ENCODE measurements around the gene CS.
"Not testable (repeated sequence)": the region's sequence is repeated elsewhere in the genome, so short reads cannot be mapped to it uniquely, and the experiment has no call there.

The CS gene

DNA sequence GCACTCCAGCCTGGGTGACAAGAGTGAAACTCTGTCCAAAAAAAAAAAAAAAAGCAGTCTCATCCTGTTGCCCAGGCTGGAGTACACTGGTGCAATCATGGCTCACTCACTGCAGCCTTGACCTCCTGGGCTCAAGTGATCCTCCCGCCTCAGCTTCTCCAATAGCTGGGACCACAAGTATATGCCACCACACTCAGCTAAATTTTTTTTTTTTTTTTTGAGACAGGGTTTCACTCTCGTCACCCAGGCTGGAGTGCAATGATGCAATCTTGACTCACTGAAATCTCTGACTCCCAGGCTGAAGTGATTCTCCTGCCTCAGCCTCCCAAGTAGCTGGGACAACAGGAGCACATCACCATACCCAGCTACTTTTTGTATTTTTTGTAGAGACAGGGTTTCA, 20.9 kb upstream of the CS start:
- DNase-seq (ENCODE audit: low read depth in 2 of 2), result no peak

- DNase-seq (ENCODE audit: low read depth in 2 of 2), result no peak
Observed at GRCh38 chr12:56317675-56318074, 17.5 kb upstream of the CS start.

GRCh38 chr12:56315622-56316473, 15.7 kb upstream of the CS start, which contains the start of gene CNPY2:
CNPY2 (minus strand) TSS chr12:56315988; CDS start chr12:56315217, 771 bp downstream.
- DNase-seq (ENCODE audit: low read depth in 2 of 2), result peak; percentile 82 to 84

GRCh38 chr12:56315249-56315621, 15.1 kb upstream of the CS start:
- no peak for DNase-seq (ENCODE audit: low read depth in 2 of 2)

DNA sequence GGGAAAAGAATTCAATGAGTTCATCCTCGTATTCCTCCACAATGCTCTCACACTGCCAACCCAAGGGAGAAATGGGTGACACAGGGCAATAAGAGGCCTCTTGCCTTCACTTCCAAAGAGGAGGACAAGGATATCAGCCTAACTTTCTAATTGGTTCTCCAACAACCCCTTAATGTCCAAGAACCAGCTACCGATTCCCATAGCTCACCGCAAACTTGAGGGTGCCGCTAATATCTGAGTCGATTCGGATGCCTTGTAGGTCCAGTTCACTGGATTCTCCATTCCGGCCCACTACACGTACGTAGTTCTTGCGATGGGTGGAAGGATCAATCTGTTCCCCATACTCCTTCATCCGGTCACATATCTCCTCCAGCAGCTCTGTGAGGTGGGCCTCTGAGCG, 10.9 kb upstream of the CS start:
- DNase-seq (ENCODE audit: low read depth in 2 of 2), result no peak

DNA sequence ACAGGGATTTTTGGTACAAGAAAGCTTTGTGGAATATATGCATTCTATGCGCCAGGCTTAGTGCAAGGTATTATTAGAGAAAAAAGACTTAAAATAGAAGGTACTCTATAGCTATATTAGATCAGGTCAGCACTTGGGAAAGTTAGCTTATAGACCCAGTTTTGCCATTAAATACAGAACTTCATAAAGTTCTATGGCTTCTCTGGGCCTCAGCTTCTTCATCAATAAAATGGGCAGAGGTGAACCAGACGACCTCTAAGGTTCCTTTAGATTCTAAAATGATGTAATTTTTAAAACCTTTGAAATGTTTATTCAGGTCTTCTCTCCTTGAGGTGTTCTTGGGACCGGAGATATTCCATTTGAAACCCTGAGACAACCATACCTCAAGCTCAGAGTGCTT, 8.6 kb upstream of the CS start:
- no peak for DNase-seq (ENCODE audit: low read depth in 2 of 2)

DNA sequence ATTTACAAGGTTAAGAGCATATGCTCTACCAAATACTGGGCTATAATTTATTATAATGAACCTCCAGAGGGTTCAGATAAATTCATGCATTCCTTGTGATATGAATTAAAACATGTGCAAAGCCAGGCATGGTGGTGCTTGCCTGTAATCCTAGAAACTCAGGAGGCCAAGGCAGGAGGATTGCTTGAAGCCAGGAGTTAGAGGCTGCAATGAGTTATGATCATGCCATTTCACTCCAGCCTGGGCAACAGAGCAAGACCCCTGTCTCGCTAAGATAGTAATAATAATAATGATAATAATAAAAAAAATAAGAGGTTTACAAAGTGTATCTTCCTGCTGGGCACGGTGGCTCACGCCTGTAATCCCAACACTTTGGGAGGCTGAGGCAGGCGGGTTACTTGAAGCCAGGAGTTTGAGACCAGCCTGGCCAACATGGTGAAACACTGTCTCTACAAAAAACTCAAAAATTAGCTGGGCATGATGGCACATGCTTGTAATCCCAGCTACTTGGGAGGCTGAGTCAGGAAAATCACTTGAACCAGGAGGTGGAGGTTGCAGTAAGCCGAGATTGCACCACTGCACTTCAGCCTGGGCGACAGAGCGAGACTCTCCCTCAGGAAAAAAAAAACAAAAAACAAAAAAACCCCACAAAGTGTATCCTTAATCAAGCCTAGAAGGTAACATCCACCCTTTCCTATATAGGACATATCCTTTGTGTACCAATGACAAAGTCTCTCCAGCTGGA, 7.3 kb upstream of the CS start:
- no peak for DNase-seq (ENCODE audit: low read depth in 2 of 2)

- no peak for DNase-seq (ENCODE audit: low read depth in 2 of 2)
Observed at GRCh38 chr12:56304872-56305590, 4.9 kb upstream of the CS start.

DNA sequence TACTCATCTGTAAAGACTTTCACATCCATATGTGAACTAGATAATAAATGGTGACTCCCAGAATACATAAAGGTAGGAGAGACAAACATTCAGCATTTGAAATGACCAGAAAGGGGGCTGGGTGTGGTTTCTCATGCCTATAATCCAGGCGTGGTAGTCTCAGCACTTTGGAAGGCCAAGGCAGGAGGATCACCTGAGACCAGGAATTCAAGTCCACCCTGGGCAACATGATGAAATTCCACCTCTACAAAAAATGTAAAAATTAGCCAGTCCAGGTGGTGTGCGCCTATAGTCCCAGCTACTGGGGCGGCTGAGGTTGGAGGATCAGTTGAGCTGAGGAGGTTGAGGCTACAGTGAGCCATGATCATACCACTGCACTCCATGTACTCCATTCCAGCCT, 4.1 kb upstream of the CS start:
- DNase-seq (ENCODE audit: low read depth in 2 of 2), result no peak

DNA sequence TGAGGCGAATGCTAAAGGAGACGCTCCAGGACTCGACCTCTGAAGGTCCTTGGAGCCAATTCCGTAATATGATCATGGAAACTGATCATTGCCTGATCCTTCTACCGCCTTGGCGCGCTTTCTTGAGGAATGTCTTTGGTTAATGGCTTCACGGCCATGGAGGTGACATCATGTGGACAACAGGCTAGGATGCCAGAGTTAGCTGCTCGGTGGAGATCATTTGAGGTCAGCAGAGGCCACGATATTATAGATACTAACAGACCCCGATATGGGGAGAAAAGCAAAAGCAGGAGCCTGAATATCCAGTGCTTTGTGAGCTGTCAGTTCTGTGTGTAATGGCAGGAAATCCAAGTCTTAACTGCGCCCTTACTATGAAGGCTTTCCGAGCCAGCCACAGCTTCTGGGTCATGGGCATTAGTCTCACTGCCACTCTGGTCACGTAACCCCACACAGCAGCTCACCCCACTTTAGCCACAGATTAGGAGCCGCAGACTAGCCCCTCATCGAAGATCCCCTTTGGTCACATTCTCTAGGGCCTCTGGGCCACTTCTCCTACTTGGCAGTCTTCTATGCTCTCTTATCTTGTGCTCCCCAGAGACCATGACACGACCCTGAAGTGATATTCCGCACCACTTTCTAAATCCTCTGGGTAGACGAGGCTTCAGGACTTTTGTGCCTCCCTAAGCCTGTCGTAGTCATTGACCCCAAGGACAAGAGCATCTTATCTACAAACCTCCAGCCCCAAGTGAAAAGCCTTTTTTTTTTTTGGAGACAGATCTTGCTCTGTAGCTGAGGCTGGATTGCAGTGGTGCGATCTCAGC, 724 bp upstream of the CS start:
- DNase-seq (ENCODE audit: low read depth in 2 of 2), result no peak

- no peak for DNase-seq (ENCODE audit: low read depth in 2 of 2)
Observed at GRCh38 chr12:56299308-56299852, 750 bp downstream of the CS start.

GRCh38 chr12:56298828-56299227, 1.3 kb downstream of the CS start:
- no peak for DNase-seq (ENCODE audit: low read depth in 2 of 2)

DNA sequence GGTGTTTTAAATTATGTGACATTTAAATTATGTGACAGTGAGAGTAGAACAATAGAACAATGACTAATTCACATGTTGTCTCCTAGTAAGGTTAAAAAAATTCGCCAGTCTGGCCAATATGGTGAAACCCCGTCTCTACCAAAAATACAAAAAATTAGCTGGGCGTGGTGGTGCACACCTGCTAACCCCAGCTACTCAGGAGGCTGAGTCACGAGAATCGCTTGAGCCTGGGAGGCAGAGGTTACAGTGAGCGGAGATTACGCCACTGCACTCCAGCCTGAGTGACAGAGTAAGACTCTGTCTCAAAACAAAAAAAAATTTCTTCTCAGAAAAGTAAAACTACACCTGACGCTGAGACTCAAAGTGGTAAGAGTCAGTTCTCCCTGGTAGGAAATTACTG, 2.7 kb downstream of the CS start:
- no peak for DNase-seq (ENCODE audit: low read depth in 2 of 2)

DNA sequence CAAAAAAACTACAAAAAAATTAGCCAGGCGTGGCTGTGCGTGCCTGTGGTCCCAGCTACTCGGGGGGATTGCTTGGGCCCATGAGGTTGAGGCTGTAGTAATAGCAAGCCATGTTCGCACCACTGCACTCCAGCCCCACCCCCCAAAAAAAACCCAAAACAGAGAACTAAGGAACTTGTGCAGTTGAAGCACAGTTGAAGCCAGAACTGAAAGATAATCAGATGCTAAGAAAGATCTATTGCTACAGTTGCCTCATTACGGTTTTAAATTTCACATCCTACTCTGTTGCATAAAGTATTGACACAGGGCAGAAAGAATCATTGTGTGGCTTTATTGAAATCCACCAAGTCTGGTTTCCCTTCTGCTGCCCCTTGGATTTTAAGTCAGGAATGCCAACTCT, 3.8 kb downstream of the CS start:
- no peak for DNase-seq (ENCODE audit: low read depth in 2 of 2)

DNA sequence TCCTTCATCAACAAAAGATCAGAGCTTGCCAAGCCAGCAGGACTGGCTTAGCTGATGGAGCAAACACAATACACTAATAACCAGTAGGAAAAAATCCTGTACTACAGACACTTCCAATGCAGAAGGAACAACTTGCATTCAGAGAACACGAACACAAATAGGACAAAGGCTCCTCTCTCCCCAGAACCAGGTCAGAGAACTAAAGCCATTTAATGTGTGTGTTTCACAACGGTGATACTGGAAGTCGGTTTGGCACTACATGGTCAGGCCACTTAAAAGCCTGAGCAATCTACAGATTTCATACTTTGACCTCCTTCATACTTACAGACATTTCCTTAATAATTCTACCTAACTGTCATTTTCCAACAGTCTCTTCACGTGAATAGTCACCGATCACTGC, 6.3 kb downstream of the CS start:
- DNase-seq (ENCODE audit: low read depth in 2 of 2), result no peak

- DNase-seq (ENCODE audit: low read depth in 2 of 2), result no peak
Observed at GRCh38 chr12:56288705-56289387, 11.3 kb downstream of the CS start.

DNA sequence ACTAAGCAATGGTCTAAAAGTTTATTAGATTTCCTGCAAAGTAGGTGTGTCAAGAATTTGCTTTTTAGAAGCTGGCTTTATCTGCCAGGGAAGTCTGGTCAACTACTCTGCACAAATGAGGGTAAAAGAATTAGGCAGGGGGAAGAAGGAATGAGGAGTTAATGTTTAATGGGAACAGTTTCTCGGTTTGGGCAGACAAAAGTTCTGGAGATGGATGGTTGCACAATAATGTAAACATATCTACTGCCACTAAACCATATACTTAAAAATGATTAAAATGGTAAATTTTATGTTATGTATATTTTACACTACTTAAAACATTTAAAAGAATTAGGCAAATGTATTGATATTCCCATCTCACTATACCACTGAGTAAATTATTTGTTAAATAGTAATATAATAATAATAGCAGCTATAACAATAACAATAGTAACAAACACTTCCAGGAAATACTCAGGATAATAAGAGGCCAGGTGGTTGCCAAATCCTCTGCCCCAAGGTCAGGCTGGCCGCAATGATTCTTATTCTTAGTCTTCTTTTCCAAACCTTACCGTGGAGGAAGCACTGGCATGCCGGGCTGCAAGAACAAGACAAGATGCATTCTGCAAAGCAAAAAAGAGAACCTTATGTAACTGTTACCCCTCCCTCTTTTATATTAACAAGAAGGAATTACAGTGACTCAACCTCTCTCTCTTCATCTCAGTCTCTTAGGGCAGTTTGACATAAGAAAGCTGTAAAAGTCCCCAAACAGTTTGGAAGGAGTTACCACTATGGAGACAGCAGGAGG, 13.9 kb downstream of the CS start:
- no peak for DNase-seq (ENCODE audit: low read depth in 2 of 2)

DNA sequence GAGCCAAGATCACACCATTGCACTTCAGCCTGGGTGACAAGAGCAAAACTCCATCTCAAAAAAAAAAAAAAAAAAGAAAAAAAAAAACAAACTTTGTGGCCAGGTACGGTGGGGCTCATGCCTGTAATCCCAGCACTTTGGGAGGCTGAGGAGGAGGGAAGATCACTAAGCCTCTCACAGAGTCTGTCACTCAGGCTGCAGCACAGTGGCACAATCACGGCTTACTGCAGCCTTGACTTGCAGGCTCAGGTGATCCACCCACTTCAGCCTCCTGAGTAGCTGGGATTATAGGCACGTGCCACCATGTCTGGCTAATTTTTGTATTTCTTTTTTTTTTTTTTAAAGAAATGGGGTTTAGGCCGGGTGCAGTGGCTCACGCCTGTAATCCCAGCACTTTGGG, 15.9 kb downstream of the CS start:
- not testable (repeated sequence) for DNase-seq (ENCODE audit: low read depth in 2 of 2)

GRCh38 chr12:56282579-56282978, 17.6 kb downstream of the CS start:
- DNase-seq (ENCODE audit: low read depth in 2 of 2), result no peak

- no peak for DNase-seq (ENCODE audit: low read depth in 2 of 2)
Observed at GRCh38 chr12:56282030-56282429, 18.1 kb downstream of the CS start.
